IMR-90 (cell line): ENCODE data around the gene TADA2A.

ENCODE experiments used
- CHD1 ChIP-seq: IDR thresholded peaks from 2 replicates; pipeline ENCODE4 v1.6.1; 2012; ENCODE audit warnings: low read depth, low read length, improper control_type of control experiment
- CTCF ChIP-seq: conservative IDR thresholded peaks from 2 replicates; pipeline ENCODE4 v1.5.1; 2012; ENCODE audit warnings: mild to moderate bottlenecking, low read depth, low read length, improper control_type of control experiment

DNA sequence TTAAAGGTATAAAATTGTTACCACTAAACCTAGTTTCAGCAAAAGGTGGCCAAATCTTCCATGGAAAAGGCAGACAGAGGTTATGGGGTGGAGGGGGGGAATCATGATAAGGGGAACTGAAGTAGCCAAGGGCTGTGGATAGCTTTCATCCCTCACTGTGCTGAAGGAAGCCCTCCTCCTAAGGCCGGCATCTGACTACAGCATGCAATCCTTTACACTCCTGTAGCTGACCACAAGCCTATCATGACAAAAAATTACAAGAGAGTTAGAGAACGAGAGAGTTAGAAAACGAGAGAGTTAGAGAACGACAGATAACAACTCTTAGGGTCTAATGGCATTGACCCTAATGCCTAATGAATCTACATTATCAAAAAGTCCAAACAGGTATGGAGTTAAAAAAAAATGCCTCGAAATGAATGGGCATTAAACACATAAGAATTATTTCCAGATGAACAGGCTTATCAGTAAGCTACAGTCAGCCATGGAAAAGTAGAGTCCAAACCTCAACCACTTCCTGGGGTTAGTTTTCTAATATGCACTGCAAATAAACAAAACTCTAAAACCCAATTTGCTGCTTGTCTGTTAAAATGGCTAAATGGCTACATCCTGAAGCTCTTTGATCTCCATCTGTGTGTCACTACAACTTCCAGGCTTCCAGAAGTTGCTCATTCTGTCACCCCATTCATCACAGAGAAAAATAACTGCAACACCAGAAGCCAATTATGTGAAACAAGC, 112.7 kb downstream of the TADA2A start:
- TF ChIP-seq CHD1, result no peak
- TF ChIP-seq CTCF, result no peak
